DMS53 treated with DMSO at 0.1 percent for 48 hours (cell line): ENCODE results near the gene SHOX.

Experiments used
- DNase-seq: peaks from one replicate; lab custom pipeline; 2025; ENCODE audit not compliant: unreplicated experiment; lab: John Stamatoyannopoulos, UW

The SHOX gene

GRCh38 chrX:663841-664240 is 33.2 kb downstream of the SHOX start:
- DNase-seq = no peak

- DNase-seq = no peak
These were observed 36.5 kb downstream of the SHOX start for GRCh38 chrX:666762-667720.

GRCh38 chrX:670645-671044 is 40.1 kb downstream of the SHOX start:
- no peak for DNase-seq

GRCh38 chrX:672931-673330 is 42.3 kb downstream of the SHOX start:
- no peak for DNase-seq

- no peak for DNase-seq
These were observed 44.8 kb downstream of the SHOX start for GRCh38 chrX:675279-675954.

GRCh38 chrX:675955-676295 is 45.3 kb downstream of the SHOX start:
- no peak for DNase-seq

GRCh38 chrX:677376-677775 is 46.8 kb downstream of the SHOX start:
- DNase-seq = no peak

GRCh38 chrX:679291-679979 is 48.8 kb downstream of the SHOX start:
- no peak for DNase-seq

DNA sequence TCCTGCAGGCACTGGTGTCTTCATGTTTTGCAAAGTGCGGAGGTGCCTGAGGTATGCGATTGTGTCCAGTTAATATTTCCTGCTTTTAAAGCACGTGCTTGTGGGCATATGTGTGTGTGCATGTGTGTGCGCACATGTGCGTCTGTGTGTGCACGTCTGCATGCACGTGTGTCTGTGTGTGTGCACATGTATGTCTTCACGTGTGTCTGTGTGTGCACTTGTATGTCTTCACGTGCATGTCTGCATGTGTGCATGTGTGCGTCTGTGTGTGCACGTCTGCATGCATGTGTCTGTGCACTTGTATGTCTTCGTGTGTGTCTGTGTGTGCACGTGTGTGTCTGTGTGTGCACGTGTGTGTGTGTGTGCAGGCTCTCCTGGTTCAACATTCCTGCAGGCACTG is 49.5 kb downstream of the SHOX start:
- no peak for DNase-seq

GRCh38 chrX:681989-682388 is 51.4 kb downstream of the SHOX start:
- no peak for DNase-seq

- DNase-seq = no peak
These were observed 52.3 kb downstream of the SHOX start for GRCh38 chrX:682892-683291.

DNA sequence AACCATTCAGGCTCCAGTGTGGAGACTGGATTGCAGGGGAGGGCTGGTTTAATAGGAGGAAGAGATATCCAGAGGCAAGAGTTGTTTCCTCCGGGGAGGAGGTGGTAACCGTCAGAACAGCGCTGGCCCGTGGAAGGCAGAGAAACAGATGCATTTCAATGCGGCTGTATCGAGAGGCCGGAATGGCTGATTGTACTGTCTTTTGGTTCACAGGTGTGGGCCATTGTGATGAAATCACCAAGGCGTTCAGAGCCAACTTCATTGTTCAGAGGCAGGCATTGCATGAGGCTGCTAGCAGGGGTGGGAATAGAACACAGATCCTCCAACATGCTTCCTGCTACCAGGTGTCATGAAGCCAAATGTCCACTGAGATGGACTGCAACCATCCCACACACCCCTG is 53.0 kb downstream of the SHOX start:
- DNase-seq = no peak

DNA sequence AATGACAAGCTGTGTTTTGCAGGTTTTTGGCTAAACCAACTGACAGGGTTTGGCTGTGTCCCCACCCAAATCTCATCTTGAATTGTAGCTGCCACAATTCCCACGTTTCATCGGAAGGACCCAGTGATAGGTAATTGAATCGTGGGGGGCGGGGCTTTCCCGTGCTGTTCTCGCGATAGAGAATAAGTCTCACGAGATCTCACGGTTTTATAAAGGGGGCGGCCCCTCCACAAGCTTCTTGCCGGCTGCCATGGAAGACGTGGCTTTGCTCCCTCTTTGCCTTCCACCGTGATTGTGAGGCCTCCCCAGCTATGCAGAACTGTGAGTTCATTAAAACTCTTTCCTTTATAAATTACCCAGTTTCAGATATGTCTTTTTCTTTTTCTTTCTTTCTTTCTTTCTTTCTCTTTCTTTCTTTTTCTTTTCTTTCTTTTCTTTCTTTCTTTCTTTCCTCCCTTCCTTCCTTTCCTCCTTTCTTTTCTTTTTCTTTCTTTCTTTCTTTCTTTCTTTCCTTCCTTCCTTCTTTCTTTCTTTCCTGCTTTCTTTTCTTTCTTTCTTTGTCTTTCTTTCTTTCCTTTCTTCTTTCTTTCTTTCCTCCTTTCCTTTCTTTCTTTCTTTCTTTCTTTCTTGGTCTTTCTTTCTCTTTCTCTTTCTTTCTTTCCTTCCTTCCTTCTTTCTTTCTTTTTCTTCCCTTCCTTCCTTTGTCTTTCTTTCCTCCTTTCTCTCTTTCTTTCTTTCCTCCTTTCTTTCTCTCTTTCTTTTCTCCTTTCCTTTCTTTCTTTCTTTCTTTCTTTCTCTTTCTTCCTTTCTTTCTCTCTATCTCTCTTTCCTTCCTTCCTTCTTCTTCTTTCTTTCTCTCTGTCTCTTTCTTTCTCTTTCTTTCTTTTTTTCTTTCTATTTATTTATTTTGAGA is 54.8 kb downstream of the SHOX start:
- DNase-seq = no peak

DNA sequence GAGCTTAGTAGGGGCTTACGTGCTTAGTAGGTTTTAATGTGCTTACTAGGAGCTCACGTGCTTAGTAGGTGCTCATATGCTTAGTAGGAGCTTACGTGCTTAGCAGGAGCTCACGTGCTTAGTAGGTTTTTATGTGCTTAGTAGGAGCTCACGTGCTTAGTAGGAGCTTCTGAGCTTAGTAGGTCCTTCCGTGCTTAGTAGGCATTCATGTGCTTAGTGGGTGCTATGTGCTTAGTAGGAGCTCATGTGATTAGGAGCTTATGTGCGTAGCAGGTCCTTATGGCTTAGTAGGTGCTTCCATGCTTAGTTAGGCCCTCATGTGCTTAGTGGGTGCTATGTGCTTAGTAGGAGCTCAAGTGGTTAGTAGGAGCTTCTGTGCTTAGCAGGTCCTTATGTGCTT is 59.4 kb downstream of the SHOX start:
- DNase-seq = no peak

GRCh38 chrX:694800-695199 is 64.2 kb downstream of the SHOX start:
- DNase-seq = no peak

GRCh38 chrX:698206-698605 is 67.6 kb downstream of the SHOX start:
- no peak for DNase-seq

- no peak for DNase-seq
These were observed 70.3 kb downstream of the SHOX start for GRCh38 chrX:700936-701335.

GRCh38 chrX:701673-702072 is 71.1 kb downstream of the SHOX start:
- no peak for DNase-seq

- DNase-seq = no peak
These were observed 72.9 kb downstream of the SHOX start for GRCh38 chrX:703466-703865.

DNA sequence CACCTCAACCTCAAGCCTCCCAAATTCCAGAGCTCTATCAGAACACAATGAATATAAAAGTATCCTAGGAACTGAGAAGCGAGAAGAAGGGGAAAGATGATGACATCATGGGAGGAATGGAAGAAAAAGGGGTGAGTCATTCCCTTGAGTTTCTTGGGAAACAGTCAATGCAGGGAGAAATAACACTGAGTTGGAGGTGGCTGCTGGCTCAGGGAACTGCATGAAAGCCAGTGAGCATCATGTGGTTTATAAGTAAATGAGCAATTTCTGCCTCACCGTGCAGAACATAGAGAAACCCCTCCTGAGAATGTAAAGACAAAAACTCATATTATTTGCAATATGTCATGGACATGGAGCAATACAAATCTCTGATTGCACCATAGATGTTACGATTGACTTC is 73.3 kb downstream of the SHOX start:
- no peak for DNase-seq
